HL-60 (cell line): ENCODE measurements around the gene NAA25.

Experiments
- DNase-seq, 2 experiments: peaks; one replicate each; pipeline ENCODE4 v3.0.0-alpha.2; 2010 to 2020; ENCODE audit warnings: low read depth in 1 of 2, low spot score in 1 of 2
- H3K27ac ChIP-seq: fragments of 250-450 bp; sonication (Bioruptor Pico); replicated peaks from 2 replicates; pipeline ENCODE4 v1.5.1; 2020; ENCODE audit warnings: mild to moderate bottlenecking, moderate library complexity
- H3K27me3 ChIP-seq: fragments of 250-450 bp; sonication (Bioruptor Pico); 2 replicates; pipeline ENCODE4 v1.5.1; 2021; ENCODE audit warnings: mild to moderate bottlenecking, moderate library complexity; ENCODE audit not compliant: insufficient read depth, poor library complexity, severe bottlenecking
- H3K4me3 ChIP-seq: replicated peaks from 2 replicates; pipeline ENCODE4 v1.5.1; 2011; ENCODE audit warnings: mild to moderate bottlenecking, control low read depth, low read length; ENCODE audit not compliant: insufficient read depth
- CTCF ChIP-seq: IDR thresholded peaks from one replicate; pipeline ENCODE4 v1.5.1; 2011; ENCODE audit warnings: low read length, control low read depth, inconsistent platforms; ENCODE audit not compliant: insufficient read depth
- GABPA ChIP-seq: IDR thresholded peaks from 2 replicates; pipeline ENCODE4 v1.6.1; 2012; ENCODE audit warnings: low read depth
- POLR2AphosphoS5 ChIP-seq: IDR thresholded peaks from 2 replicates; pipeline ENCODE4 v1.6.1; 2012; ENCODE audit warnings: low read depth
- REST ChIP-seq: IDR thresholded peaks from 2 replicates; pipeline ENCODE4 v1.6.1; 2012; ENCODE audit warnings: low read depth; ENCODE audit not compliant: insufficient replicate concordance
- SPI1 ChIP-seq: IDR thresholded peaks from 2 replicates; pipeline ENCODE4 v1.6.1; 2012; ENCODE audit warnings: low read depth, mild to moderate bottlenecking, borderline replicate concordance

The NAA25 gene

GRCh38 chr12:112017041-112017440 is 91.5 kb downstream of the NAA25 start:
- Histone ChIP-seq H3K27me3 (no peaks in the 10 kb centered on the region), H3K4me3 (no peak overlapping the region), H3K27ac (no peak overlapping the region)
- no peak for DNase-seq
- TF ChIP-seq CTCF: no peak
- TF ChIP-seq GABPA: no peak
- TF ChIP-seq SPI1: no peak
- TF ChIP-seq POLR2AphosphoS5: no peak
- TF ChIP-seq REST: no peak

- peak overlapping the region; percentile 40 for H3K27ac ChIP-seq
- H3K27me3 ChIP-seq: no peaks in the 10 kb centered on the region
- H3K4me3 ChIP-seq: peak overlapping the region; percentile 71; the same call in 1 of the 2 replicates
- no peak for DNase-seq
- no peak for TF ChIP-seq CTCF
- no peak for TF ChIP-seq REST
These were observed 92.6 kb downstream of the NAA25 start for GRCh38 chr12:112015938-112016337.

GRCh38 chr12:112013601-112014402 is 94.8 kb downstream of the NAA25 start:
- H3K4me3 ChIP-seq: peak overlapping the region; percentile 71
- H3K27ac ChIP-seq: peak overlapping the region; percentile 99
- DNase-seq: peak; percentile 69 to 88
- H3K27me3 ChIP-seq: no peaks in the 10 kb centered on the region
- no peak for TF ChIP-seq SPI1
- TF ChIP-seq GABPA: no peak
- TF ChIP-seq CTCF: no peak
- TF ChIP-seq POLR2AphosphoS5: peak; percentile 65; the same call in 1 of the 2 replicates
